ENCODE measurements around the gene LILRA6.
"Not testable (repeated sequence)": the region's sequence is repeated elsewhere in the genome, so short reads cannot be mapped to it uniquely, and the experiment has no call there.

Gene LILRA6

DNA sequence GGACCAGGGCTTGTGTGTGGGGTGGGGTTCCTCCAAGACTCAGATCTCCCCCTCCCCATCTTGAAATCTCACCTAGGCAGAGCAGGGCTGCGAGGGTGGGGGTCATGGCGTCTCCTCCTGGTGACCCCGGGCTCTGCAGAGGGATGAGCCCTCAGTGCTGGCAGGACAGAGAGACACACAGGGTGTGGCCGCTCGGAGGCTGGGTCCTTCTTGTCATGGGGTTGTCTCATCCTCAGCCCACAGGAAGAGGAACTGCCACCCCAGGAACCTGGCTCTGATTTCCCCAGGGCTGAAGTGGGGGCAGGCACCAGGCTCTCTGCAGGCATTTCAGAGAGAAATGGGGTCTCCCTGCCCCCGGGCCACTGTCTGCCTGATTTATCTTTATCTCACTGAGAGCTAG lies at the start of gene LILRA6:
Gene LILRA6, minus strand, starts transcription at position 145 of the 400 bp plus-strand sequence.
- not testable (repeated sequence) for DNase-seq

DNA sequence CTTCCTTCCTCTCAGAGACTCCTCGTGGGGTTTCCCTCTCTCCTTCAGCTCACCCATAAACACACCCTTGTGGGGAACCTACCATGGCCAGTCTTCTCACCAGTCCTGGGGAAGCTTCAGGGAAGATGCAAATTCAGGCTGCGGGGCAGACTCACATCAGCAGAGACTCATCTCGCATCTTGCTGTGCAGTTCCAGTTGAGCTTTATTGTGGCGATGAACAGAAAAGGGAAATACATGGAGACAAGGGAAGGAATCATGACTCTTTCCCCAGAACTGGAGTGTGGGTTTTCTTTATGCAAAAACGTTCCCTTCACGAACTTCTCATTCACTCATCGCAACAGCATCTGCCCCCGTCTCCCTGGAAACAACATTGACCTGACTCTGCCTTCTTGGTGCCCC lies 46.6 kb upstream of the LILRA6 start:
- DNase-seq, result not testable (repeated sequence)

DNA sequence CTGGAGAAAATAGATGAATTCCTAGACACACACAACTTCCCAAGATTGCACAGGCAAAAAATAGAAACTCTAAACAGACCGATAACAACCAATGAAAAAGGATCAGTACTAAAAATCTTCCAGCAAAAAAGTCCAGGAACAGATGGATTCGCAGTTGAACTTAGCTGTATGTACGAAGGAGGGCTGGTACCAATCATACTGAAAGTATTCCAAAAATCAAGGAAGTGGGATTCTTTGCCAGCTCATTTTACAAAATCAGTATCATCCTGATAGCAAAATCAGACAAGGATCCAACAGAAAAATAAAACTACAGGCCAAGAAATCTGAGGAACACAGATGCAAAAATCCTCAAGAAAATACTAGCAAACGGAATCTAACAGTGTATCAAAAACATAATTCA lies 44.9 kb upstream of the LILRA6 start:
- no peak for DNase-seq

DNA sequence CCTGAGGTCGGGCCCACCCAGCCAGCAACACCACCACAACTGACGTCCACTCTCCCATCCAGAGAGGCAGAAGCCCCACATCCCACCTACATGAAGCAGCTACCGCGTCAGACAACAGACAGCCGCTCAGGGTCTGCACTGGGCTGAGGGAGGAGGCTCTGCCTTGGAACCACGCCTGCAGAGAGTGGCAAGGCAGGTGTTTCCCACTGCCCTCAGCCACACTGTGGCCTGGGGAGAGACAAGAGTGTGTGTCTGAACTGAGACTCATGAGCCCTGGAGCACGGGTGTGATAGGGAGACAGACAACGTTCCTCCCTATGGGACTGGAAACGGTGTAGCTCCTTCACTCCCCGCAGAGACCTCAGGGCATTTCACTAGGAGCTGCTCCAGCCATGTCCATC lies 43.7 kb upstream of the LILRA6 start:
- not testable (repeated sequence) for DNase-seq

DNA sequence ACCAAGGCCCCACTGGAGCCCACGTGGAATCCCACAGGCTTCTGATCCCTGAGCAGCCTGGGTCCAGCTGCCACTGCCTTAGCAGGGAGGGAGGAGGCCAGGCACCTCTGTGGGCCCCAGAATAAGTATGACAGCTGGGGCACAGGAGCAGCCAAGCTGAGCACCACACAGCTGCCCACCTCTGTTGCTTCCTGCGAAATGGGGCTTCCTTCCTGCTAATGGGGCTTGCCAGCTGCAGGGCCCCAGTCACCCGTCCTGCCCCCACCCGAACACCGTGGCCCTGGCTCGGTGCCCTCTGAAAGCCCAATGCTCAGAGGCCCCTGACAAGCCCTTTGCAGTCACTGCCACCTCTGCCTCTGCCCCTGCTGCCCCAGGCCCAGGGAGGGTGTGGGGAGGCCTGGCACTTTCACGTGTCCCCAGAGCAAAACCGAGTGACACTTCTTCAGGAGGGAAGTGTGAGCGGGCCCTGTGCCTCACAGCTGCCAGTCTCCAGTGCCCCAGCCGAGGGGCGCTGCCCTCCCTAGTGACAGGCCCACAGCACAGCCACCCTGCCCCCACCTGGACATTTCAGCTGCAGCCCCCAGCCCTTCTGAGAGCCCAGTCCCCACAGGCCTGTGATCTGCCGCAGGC lies 43.0 kb upstream of the LILRA6 start:
- DNase-seq, result not testable (repeated sequence)

DNA sequence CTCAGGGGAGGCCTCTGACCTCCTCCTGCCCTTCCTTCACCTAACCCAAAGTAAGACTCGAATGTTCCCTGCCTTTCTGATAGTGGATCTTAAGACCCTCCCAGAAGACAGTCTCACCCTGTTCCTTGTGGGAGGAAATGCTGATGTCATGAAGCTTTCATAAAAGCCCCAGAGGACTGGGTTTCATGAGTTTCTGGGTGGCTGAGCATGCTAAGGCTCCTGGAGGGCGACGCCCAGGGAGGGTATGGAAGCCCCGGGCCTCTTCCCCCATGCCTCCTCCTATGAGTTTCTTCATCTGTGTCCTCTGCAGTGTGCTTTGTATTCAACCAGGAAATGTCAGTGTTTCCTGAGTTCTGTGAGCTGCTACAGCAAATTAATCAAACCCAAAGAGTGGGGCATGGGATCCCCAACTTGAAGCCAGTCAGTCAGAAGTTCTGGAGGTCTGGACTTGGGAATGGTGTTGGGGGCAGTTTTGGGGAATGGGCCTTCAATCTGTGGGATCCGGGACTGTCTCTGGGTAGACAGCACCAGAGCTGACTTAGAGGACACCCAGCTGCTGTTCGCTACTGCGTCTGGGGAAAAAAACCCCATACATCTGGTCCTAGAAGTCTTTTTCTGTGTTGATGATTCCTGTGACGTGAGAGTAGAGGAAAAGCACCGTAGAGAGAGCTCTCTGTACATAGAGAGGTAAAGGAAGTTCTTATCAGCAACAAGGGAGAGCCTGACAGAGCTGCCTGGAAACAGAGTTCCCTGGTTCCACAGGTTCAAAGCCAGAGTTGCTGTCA lies 40.3 kb upstream of the LILRA6 start:
- no peak for DNase-seq

DNA sequence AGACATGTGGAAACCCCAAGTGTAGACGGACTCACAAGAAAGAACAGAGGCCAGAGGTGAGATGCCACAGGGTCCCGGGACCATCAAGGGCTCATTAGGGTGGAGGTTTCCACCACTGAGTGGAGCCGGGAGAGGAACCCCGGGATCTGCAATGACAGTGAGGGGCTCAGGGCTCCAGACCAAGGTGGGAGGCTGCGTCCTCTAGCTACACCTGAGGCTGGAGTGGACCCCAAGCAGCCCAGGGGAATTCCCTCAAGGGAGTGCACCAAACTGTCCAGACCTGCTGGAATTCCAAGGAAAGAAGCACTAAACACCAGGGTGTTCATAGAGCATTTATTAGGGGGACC lies 39.1 kb upstream of the LILRA6 start:
- DNase-seq, result not testable (repeated sequence)

DNA sequence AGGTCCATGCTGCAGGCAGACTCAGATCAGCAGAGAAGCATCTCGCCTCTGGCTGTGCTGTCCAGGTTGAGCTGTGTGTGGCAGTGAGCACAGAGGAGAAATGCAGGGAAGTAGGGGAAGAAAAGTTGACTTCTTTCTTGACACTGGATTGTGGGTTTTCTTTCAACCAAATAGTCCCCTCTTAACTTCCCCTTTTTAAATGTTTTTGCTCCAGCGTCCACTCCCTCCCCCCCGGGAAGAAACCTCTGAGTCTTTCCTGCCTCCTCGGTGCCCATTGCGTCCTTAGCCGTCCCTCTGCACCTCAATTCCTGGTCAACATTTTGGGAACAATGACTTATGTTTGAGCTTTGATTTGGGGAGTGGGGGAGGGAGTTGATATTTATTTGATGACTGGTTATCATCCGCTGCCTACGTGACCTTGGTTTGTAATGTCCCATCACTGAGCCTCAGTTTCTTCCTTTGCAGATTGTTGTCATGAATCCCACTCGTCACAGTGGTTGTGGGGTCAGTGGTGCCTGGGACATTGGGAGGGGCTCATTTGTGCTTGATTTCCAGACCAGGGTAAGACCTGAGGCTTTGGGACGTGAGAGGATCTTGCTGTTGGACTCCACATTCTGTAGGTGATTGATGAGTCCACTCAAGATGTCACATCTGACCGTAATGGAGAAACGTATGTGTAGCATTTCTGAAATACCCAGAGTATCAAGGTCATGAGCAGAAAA lies 38.6 kb upstream of the LILRA6 start, which contains the start of gene LILRB2:
Gene LILRB2, minus strand, starts transcription at position 104 of the 722 bp plus-strand sequence. CDS start 614 bp downstream, outside the sequence.
- no peak for DNase-seq

DNA sequence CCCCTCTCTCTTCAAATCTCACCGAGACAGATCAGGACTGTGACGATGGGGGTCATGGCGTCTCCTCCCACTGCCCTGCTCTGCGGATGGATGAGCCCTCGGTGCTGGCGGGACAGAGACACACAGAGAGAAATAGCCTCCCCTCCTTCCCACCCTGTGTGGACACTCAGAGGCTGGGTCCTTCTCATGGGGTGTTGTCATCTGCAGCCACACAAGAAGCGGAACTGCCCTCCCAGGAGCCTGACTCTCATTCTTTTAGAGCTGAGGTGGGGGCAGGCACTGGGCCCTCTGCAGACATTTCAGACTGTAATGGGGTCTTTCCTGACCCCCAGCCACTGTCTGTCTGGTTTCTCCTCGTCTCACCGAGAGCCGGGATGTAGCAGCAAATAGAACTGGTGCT lies 37.9 kb upstream of the LILRA6 start:
- DNase-seq, result not testable (repeated sequence)

GRCh38 chr19:54280025-54280424 lies 37.4 kb upstream of the LILRA6 start:
- DNase-seq, result not testable (repeated sequence)

- no peak for DNase-seq
Measured at GRCh38 chr19:54279406-54279962, 36.9 kb upstream of the LILRA6 start.

GRCh38 chr19:54278571-54279195 lies 36.1 kb upstream of the LILRA6 start:
- not testable (repeated sequence) for DNase-seq

DNA sequence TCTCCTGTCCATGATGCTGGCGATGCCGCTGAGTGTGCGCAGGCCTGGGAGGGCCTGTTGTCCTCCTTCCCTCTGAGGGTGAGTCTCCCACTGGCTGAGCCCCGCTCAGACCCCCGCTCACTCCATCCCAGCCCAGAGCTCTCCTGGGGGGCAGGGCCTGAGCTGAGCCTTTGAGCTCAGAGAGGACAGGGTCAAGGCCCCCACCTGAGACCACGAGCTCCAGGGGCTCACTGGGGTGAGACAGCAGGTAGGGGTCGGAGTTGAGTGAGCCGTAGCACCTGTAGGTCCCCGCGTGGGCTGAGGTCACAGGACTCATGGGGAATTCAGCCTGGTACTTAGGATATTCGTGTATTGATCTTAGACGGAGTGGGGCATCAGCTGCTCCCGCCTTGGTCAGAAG lies 35.5 kb upstream of the LILRA6 start:
- DNase-seq, result not testable (repeated sequence)

DNA sequence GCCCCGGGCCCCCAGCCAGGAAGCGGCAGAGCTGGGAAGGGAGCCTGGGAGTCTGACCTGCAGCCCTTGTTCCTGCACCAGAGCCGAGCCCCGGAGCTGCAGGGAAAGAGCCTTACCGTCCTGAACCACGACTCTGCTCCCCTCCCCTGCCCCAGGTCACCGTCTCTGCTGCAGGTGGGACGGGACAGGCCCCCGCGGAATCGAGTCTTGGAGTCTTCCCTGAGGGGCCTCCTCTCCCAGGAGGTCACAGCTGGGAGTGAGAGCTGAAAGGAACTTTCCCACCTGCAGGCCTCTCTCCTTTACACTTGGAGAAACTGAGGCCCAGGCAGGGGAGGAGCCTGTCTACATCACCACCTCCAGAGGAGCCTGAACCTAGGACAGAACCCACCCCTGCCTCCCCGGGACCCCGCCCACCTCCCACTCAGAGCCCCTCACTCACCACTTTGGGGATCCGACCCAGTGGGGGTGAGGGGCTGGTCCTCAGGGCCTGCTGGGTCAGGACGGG lies 34.6 kb upstream of the LILRA6 start:
- DNase-seq, result not testable (repeated sequence)

GRCh38 chr19:54275951-54276350 lies 33.4 kb upstream of the LILRA6 start:
- DNase-seq, result no peak

- not testable (repeated sequence) for DNase-seq
Measured at GRCh38 chr19:54274516-54274915, 31.9 kb upstream of the LILRA6 start.

DNA sequence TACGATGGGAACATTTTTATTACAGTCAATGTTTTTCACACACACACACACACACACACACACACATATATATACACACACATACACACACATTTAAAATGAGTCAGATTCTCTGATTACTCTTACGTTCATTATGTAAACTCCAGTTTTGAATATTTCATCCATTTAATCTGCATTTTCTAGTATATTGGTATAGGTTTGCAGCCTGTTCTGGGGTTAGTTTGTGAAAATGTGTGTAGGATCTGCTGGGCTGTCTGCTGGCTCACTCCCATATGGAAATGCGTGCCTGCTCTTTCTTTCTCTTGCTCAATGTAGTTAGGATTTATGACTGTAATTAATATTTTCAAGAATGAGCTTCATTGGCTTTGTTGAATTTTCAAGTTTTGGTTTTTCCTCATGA lies 31.2 kb upstream of the LILRA6 start:
- DNase-seq, result no peak

DNA sequence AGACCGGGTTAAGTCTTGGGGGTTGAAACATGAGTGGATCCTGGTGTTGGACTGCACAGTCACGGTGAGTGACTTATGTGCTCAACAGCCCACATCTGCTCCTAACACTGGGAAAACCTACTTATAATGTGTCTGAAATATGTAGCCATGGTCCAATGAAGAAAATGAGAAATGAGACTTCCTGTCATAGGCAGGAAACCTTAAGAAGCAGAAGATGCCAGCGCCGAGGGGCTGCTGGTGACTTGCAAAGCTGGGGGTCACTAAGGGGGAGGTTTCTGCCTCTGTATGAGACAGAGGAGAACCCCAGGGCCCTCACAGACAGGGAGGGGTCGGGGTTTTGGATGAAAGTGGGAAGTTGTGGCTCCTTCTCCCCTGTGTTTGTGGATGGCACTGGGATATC lies 29.6 kb upstream of the LILRA6 start:
- DNase-seq, result not testable (repeated sequence)

DNA sequence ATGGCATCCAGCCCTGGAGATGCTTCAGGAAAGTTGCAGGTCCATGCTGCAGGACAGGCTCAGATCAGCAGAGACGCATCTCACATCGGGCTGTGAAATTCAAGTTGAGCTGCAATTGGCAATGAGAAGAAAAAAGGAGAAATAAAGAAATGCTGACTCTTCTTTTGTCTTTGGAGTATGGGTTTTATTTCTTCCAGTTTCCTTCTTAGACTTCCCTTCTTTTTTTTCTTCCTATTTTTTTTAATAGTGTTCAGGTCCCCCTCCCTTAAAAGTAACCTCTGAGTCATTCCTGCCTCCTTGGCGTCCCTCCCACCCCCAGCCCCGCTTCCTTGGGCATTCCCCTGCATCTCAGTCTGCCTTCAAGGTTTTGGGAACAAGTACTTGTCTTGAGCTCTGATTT lies 29.0 kb upstream of the LILRA6 start:
- DNase-seq, result not testable (repeated sequence)

DNA sequence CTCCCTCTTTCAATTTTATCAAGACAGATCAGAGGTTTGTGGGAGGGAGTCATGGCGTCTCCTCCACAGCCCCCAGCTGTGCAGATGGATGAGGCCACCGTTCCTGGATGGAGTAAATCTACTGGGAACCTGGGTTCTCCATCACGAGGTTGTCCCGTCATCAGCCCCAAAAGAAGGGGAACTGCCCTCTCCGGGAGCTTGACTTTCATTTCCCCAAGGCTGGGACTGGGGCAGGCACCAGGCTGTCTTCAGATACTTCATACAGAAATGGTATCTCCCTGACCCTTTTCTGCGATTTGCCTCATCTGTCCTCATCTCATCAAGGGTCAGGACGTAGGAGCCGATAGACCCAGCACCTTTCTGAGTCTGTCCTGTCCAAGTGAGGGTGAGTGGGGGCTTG lies 28.5 kb upstream of the LILRA6 start:
- DNase-seq, result no peak

DNA sequence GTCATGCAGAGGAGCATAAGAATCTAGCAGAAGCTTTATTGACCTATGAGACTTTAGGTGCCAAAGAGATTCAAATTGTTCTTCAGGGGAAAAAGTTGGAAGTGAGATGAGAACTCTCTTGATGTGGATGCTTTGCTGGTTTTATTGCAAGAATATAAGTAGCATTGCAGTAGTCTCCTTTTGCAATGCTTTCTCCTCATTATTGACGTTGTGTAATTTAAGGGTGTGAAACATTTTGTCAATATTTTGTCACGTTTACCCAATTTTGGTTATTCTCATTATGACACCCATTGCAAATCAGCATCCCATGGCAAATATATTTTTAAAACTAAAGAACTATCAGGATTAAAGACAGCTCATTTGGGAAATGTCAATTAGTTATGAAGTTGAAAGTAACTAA lies 26.3 kb upstream of the LILRA6 start:
- DNase-seq, result no peak

GRCh38 chr19:54266133-54266532 lies 23.5 kb upstream of the LILRA6 start:
- DNase-seq, result peak; percentile 52 to 60

DNA sequence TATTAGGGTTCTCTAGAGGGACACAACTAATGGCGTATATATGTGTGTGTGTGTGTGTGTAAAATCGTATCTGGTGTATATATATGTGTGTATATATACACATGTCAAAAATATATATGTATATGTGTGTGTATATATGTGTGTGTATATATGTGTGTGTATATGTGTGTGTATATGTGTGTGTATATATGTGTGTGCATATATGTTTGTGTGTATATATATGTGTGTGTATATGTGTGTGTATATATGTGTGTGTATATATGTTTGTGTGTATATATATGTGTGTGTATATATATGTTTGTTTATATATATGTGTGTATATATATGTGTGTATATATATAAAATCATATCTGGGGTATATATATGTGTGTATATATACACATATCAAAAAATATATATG lies 19.9 kb upstream of the LILRA6 start:
- no peak for DNase-seq

Measured in activated CD4-positive, alpha-beta T cell treated with anti-CD3 and anti-CD28 coated beads, Interleukin-2, amount 50 U/mL, for 4 hours (primary cell).